Ishikawa (cell line): ENCODE data around the gene TBC1D22A.

ENCODE experiments used
- CEBPB ChIP-seq: IDR thresholded peaks from 2 replicates; pipeline ENCODE4 v1.6.1; 2012
- CREB1 ChIP-seq: IDR thresholded peaks from 2 replicates; pipeline ENCODE4 v1.6.1; 2012; ENCODE audit warnings: low read depth
- EGR1 ChIP-seq: IDR thresholded peaks from 2 replicates; pipeline ENCODE4 v1.6.1; 2012
- EP300 ChIP-seq: IDR thresholded peaks from 2 replicates; pipeline ENCODE4 v1.6.1; 2012; ENCODE audit warnings: borderline replicate concordance
- FOXM1 ChIP-seq: IDR thresholded peaks from 2 replicates; pipeline ENCODE4 v1.6.1; 2012; ENCODE audit warnings: low read depth, borderline replicate concordance
- MAX ChIP-seq: IDR thresholded peaks from 2 replicates; pipeline ENCODE4 v1.6.1; 2012
- RAD21 ChIP-seq: IDR thresholded peaks from 2 replicates; pipeline ENCODE4 v1.6.1; 2012; ENCODE audit warnings: low read depth
- REST ChIP-seq: IDR thresholded peaks from 2 replicates; pipeline ENCODE4 v1.6.1; 2012; ENCODE audit warnings: low read depth, mild to moderate bottlenecking
- TAF1 ChIP-seq: IDR thresholded peaks from 2 replicates; pipeline ENCODE4 v1.6.1; 2012; ENCODE audit warnings: low read depth, mild to moderate bottlenecking
- TCF12 ChIP-seq: IDR thresholded peaks from 2 replicates; pipeline ENCODE4 v1.6.1; 2012; ENCODE audit warnings: low read depth
- TEAD4 ChIP-seq: IDR thresholded peaks from 2 replicates; pipeline ENCODE4 v1.6.1; 2012
- USF1 ChIP-seq: IDR thresholded peaks from 2 replicates; pipeline ENCODE4 v1.6.1; 2012
- YY1 ChIP-seq: IDR thresholded peaks from 2 replicates; pipeline ENCODE4 v1.6.1; 2012; ENCODE audit warnings: low read depth

- TF ChIP-seq TEAD4 (no peak), CEBPB (no peak), USF1 (no peak), YY1 (no peak), RAD21 (no peak), REST (no peak), MAX (no peak), EP300 (no peak), FOXM1 (no peak), TAF1 (no peak), EGR1 (no peak), CREB1 (no peak), TCF12 (no peak)
Observed at GRCh38 chr22:47105085-47105484, 342.6 kb downstream of the TBC1D22A start.
